ENCODE results near the gene XPOT. TPM values are rescaled to one million over a fixed set of nuclear protein-coding genes. Genes with fewer than 3 reads are reported as not detected.
A peak's percentile ranks its signal among the peaks of the same experiment; 100 is the strongest.

XPOT gene
- total RNA-seq, 1 donor from 2014 or later: 109 TPM

DNA sequence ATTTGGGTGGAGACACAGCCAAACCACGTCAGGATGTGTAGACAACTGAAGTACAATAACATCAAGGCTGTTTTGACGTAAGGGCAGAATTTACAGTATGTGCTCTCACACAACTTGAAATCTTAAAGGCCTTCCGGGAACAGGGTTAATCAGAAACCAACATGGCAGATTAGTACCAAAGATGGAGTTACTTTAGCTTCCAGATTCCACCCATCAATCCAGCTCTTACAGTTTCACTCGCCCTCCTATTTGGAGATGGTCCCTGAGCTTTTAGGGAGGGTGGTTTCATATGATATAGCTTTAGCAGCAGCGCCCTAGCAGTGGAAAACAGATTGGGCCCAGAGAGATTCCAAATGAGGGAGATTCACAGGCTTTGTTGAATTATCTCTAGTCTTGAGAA, 2.0 kb upstream of the XPOT start:
- Mint-ChIP-seq H3K4me3 (no peak overlapping the region), H3K27me3 (ENCODE audit: insufficient read depth, low read depth) (peaks cover 4% of the 10 kb centered on the region), H3K4me1 (peaks cover 24% of the 10 kb centered on the region), H3K27ac (peak overlapping the region; percentile 32), H3K36me3 (no peaks in the 10 kb centered on the region), H3K9me3 (no peaks in the 10 kb centered on the region)
- no peak overlapping the region for H3K4me3 ChIP-seq
- peaks cover 15% of the 10 kb centered on the region for H4K20me1 ChIP-seq (ENCODE audit: low read depth)
- DNase-seq (ENCODE audit: low spot score): no peak
- no peak overlapping the region for H2AFZ ChIP-seq (replicated peaks)
- no peaks in the 10 kb centered on the region for H3K9me3 ChIP-seq (ENCODE audit: low read depth)
- no peaks in the 10 kb centered on the region for H3K36me3 ChIP-seq
- H3K4me2 ChIP-seq: no peak overlapping the region
- H3K9ac ChIP-seq: no peak overlapping the region
- no peak for TF ChIP-seq EZH2 (IDR thresholded peaks at IDR 0.05)
- TF ChIP-seq, protein P1, sequence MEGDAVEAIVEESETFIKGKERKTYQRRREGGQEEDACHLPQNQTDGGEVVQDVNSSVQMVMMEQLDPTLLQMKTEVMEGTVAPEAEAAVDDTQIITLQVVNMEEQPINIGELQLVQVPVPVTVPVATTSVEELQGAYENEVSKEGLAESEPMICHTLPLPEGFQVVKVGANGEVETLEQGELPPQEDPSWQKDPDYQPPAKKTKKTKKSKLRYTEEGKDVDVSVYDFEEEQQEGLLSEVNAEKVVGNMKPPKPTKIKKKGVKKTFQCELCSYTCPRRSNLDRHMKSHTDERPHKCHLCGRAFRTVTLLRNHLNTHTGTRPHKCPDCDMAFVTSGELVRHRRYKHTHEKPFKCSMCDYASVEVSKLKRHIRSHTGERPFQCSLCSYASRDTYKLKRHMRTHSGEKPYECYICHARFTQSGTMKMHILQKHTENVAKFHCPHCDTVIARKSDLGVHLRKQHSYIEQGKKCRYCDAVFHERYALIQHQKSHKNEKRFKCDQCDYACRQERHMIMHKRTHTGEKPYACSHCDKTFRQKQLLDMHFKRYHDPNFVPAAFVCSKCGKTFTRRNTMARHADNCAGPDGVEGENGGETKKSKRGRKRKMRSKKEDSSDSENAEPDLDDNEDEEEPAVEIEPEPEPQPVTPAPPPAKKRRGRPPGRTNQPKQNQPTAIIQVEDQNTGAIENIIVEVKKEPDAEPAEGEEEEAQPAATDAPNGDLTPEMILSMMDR (IDR thresholded peaks at IDR 0.05): no peak
- TF ChIP-seq EZH2phosphoT487 (IDR thresholded peaks at IDR 0.05): no peak
- H3F3A ChIP-seq (ENCODE audit: low read depth): peaks cover 61% of the 10 kb centered on the region
- H3K4me1 ChIP-seq: peaks cover 10% of the 10 kb centered on the region
- no peaks in the 10 kb centered on the region for H3K27me3 ChIP-seq
- H3K79me2 ChIP-seq (ENCODE audit: low read depth): peaks cover 25% of the 10 kb centered on the region
- no peak overlapping the region for H3K27ac ChIP-seq

DNA sequence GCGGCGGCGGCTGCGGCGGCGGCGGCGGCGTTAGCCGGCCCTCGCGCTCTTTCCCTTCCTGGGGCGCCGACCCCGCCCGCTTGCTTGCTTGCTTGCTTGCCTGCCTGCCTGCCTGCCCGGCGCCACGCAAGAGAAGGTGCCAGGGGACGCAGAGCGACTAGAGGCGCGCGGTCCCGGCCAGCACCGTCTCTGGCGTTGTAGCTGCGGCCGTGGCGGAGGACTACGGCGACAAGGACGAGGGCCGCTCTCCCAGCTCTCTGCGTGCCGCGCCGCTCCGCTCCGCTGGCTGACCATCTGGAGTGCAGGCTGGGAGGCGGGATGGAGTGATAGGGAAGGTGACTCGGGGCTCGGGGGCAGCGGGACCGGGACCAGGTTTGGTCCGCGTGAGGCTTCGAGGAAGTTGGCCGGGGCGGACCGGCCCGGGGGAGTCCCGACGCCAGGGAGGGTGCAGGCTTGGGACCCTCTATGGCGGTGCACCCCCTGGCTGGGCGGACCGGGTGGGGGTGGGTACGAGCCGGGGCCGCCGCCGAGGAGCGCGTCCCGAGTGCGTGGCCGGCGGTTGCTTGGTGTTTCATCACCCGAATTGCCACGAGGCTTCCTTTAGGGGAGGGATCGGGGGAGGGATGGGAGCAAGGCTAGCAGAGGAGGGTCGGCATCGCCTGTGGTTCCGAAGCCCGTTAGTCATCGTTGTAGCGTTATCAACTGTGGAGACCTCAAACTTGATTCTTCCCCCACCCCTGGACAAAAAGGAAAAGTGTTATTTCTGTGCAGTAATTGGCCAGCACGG, 471 bp downstream of the XPOT start:
- peak overlapping the region; percentile 71 for H3K9ac ChIP-seq
- H3K4me1 Mint-ChIP-seq: peaks cover 38% of the 10 kb centered on the region
- peak overlapping the region; percentile 97 for H3K4me3 Mint-ChIP-seq
- peaks cover 50% of the 10 kb centered on the region for H3K79me2 ChIP-seq (ENCODE audit: low read depth)
- H3K27ac Mint-ChIP-seq: peak overlapping the region; percentile 98
- H3K36me3 Mint-ChIP-seq: no peaks in the 10 kb centered on the region
- H3K4me3 ChIP-seq: peak overlapping the region; percentile 92
- H3K4me1 ChIP-seq: peaks cover 22% of the 10 kb centered on the region
- H3K4me2 ChIP-seq: peak overlapping the region; percentile 79
- peaks cover 4% of the 10 kb centered on the region for H3K27me3 Mint-ChIP-seq (ENCODE audit: insufficient read depth, low read depth)
- no peaks in the 10 kb centered on the region for H3K9me3 ChIP-seq (ENCODE audit: low read depth)
- no peak for DNase-seq (ENCODE audit: low spot score)
- H3F3A ChIP-seq (ENCODE audit: low read depth): peaks cover 63% of the 10 kb centered on the region
- peak overlapping the region; percentile 96 for H3K27ac ChIP-seq
- peaks cover 40% of the 10 kb centered on the region for H4K20me1 ChIP-seq (ENCODE audit: low read depth)
- no peaks in the 10 kb centered on the region for H3K9me3 Mint-ChIP-seq
- H3K36me3 ChIP-seq: no peaks in the 10 kb centered on the region
- peak overlapping the region; percentile 89 for H2AFZ ChIP-seq (replicated peaks)
- H3K27me3 ChIP-seq: no peaks in the 10 kb centered on the region
- TF ChIP-seq EZH2phosphoT487 (IDR thresholded peaks at IDR 0.05) (no peak), EZH2 (IDR thresholded peaks at IDR 0.05) (no peak)

DNA sequence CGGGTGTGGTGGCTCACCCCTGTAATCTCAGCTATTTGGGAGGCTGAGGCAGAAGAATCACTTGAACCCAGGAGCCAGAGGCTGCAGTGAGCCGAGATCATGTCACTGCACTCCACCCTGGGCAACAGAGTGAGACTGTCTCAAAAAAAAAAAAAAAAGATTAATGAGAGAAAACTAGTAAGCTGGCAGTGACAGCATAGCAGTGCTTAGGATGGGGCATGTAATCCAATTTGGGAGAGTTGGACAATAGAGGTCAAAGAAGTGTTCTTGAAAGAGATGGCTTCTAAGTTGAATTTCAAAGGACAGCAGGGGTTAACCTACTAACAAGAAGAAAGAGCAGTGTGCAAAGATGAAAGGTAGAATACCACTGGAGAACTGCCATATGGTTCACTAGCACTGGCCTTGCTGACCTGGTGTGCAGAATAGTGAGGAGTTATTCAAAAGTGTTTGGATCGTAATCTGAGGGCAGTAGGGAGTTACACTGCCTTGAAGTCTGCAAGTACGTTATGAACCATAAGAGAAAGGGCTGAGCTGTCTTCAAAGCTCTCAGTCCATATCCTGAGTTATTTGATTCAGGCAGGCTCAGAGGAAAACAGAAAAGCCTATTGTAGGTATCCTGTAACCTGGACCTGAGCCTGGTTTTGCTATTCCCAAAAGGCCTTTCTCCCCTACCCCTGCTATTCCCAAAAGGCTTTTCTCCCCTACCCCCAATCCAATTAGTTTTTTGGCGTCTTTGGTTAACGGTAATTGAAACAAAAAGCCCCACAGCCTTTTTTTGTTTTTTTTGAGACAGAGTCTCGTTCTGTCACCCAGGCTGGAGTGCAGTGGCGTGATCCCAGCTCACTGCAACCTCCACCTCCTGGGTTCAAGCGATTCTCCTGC, 3.4 kb downstream of the XPOT start:
- no peaks in the 10 kb centered on the region for H3K9me3 Mint-ChIP-seq
- DNase-seq (ENCODE audit: low spot score): peak; percentile 23
- peaks cover 11% of the 10 kb centered on the region for H3K36me3 Mint-ChIP-seq
- peak overlapping the region; percentile 2 for H3K4me2 ChIP-seq
- H3K79me2 ChIP-seq (ENCODE audit: low read depth): peaks cover 70% of the 10 kb centered on the region
- no peak overlapping the region for H3K4me3 ChIP-seq
- no peaks in the 10 kb centered on the region for H3K9me3 ChIP-seq (ENCODE audit: low read depth)
- TF ChIP-seq EZH2 (IDR thresholded peaks at IDR 0.05) (no peak), EZH2phosphoT487 (IDR thresholded peaks at IDR 0.05) (no peak)
- TF ChIP-seq, protein P1 (IDR thresholded peaks at IDR 0.05): no peak
- H3K9ac ChIP-seq: no peak overlapping the region
- H3K4me1 Mint-ChIP-seq: peaks cover 28% of the 10 kb centered on the region
- no peaks in the 10 kb centered on the region for H3K27me3 ChIP-seq
- H3K36me3 ChIP-seq: peaks cover 12% of the 10 kb centered on the region
- H3F3A ChIP-seq (ENCODE audit: low read depth): peaks cover 42% of the 10 kb centered on the region
- peak overlapping the region; percentile 13 for H3K4me3 Mint-ChIP-seq
- H3K27me3 Mint-ChIP-seq (ENCODE audit: insufficient read depth, low read depth): peaks cover 4% of the 10 kb centered on the region
- H2AFZ ChIP-seq (replicated peaks): no peak overlapping the region
- peaks cover 15% of the 10 kb centered on the region for H3K4me1 ChIP-seq
- peaks cover 41% of the 10 kb centered on the region for H4K20me1 ChIP-seq (ENCODE audit: low read depth)
- H3K27ac Mint-ChIP-seq: no peak overlapping the region
- no peak overlapping the region for H3K27ac ChIP-seq

All from neural progenitor cell (in vitro differentiated cells).